ENCODE data around the gene FGFRL1. TPM values are rescaled to one million over a fixed set of nuclear protein-coding genes. Genes with fewer than 3 reads are reported as not detected.

FGFRL1 gene
- total and polyA plus RNA-seq, 2 donors from 2014 or later, result 22.0 to 25.5 TPM

DNA sequence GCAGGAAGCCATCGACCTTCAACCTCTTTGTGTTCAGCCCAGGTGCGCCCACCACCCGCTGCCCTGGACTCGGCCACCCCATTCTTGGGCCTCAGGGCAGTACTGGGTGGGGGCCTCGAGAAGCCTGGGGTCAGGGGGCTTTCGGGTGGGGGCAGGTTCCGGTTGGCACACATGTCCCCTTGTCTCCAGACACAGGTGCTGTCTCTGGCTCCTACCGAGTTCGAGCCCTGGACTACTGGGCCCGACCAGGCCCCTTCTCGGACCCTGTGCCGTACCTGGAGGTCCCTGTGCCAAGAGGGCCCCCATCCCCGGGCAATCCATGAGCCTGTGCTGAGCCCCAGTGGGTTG, 7.4 kb upstream of the FGFRL1 start:
- intact Hi-C loops (cut with DNase I), result no loop called here
- DNase-seq (no peak), FAIRE-seq (no peak)
- no peak overlapping the region for H3K9ac ChIP-seq (ENCODE audit: low read length in 3 of 3)
- no peak for TF ChIP-seq CTCF (IDR thresholded peaks at IDR 0.05; ENCODE audit: borderline replicate concordance, extremely low read depth, insufficient read depth)
- no peak overlapping the region for H3K27ac ChIP-seq (ENCODE audit: low read depth in 2 of 2, low read length in 2 of 2)
- no peaks in the 10 kb centered on the region for H3K9me3 ChIP-seq (ENCODE audit: control insufficient read depth in 2 of 3, insufficient read depth in 1 of 3, low read length in 3 of 3)
- H3K36me3 ChIP-seq (ENCODE audit: control insufficient read depth in 2 of 3, insufficient read depth in 3 of 3, low read length in 3 of 3), result no peaks in the 10 kb centered on the region
- H3K4me1 ChIP-seq (ENCODE audit: control insufficient read depth in 2 of 3, insufficient read depth in 2 of 3, low read depth in 1 of 3, low read length in 3 of 3), result peaks cover 0 to 9% (median 0%) of the 10 kb centered on the region in 3 donors
- H3K27me3 ChIP-seq (ENCODE audit: control insufficient read depth, insufficient read depth, low read length), result peaks cover 13% of the 10 kb centered on the region
- H3K4me3 ChIP-seq (ENCODE audit: low read length in 3 of 3), result no peak overlapping the region

- intact Hi-C loops (cut with DNase I), result no loop called here
- no peak for TF ChIP-seq CTCF (IDR thresholded peaks at IDR 0.05; ENCODE audit: borderline replicate concordance, extremely low read depth, insufficient read depth)
- Histone ChIP-seq H3K27me3 (ENCODE audit: control insufficient read depth, insufficient read depth, low read length) (peaks cover 13% of the 10 kb centered on the region), H3K9me3 (ENCODE audit: control insufficient read depth in 2 of 3, insufficient read depth in 1 of 3, low read length in 3 of 3) (no peaks in the 10 kb centered on the region), H3K4me3 (ENCODE audit: low read length in 3 of 3) (no peak overlapping the region), H3K27ac (ENCODE audit: low read depth in 2 of 2, low read length in 2 of 2) (no peak overlapping the region), H3K9ac (ENCODE audit: low read length in 3 of 3) (no peak overlapping the region), H3K4me1 (ENCODE audit: control insufficient read depth in 2 of 3, insufficient read depth in 2 of 3, low read depth in 1 of 3, low read length in 3 of 3) (peaks cover 0 to 11% (median 0%) of the 10 kb centered on the region in 3 donors), H3K36me3 (ENCODE audit: control insufficient read depth in 2 of 3, insufficient read depth in 3 of 3, low read length in 3 of 3) (no peaks in the 10 kb centered on the region)
- DNase-seq, result no peak
- no peak for FAIRE-seq
Measured at GRCh38 chr4:1004557-1005485, 6.6 kb upstream of the FGFRL1 start.

DNA sequence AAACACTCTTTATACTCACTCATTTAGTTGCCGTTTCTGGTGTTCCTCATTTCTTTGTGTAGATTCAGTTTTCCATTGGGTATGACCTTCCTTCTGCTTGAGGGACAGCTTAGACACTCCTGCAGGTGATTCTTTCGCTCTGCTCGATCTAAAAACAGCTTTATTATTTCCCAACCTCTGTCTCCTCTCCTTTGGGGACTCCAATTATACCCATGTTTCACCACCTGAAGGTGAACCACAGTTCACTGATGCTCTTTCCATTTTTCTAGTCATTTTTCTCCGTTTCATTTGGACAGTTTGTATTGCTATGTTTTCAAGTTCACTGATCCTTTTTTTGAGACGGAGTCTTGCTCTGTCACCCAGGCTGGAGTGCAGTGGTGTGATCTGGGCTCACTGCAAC, 4.6 kb upstream of the FGFRL1 start:
- H3K4me1 ChIP-seq (ENCODE audit: control insufficient read depth in 2 of 3, insufficient read depth in 2 of 3, low read depth in 1 of 3, low read length in 3 of 3), result peaks cover 0 to 15% (median 0%) of the 10 kb centered on the region in 3 donors
- H3K36me3 ChIP-seq (ENCODE audit: control insufficient read depth in 2 of 3, insufficient read depth in 3 of 3, low read length in 3 of 3), result no peaks in the 10 kb centered on the region
- no peak overlapping the region for H3K4me3 ChIP-seq (ENCODE audit: low read length in 3 of 3)
- H3K9ac ChIP-seq (ENCODE audit: low read length in 3 of 3), result no peak overlapping the region
- no peak for DNase-seq
- TF ChIP-seq CTCF (IDR thresholded peaks at IDR 0.05; ENCODE audit: borderline replicate concordance, extremely low read depth, insufficient read depth), result no peak
- H3K9me3 ChIP-seq (ENCODE audit: control insufficient read depth in 2 of 3, insufficient read depth in 1 of 3, low read length in 3 of 3), result no peaks in the 10 kb centered on the region
- H3K27me3 ChIP-seq (ENCODE audit: control insufficient read depth, insufficient read depth, low read length), result peaks cover 9% of the 10 kb centered on the region
- intact Hi-C loops (cut with DNase I), result no loop called here
- no peak overlapping the region for H3K27ac ChIP-seq (ENCODE audit: low read depth in 2 of 2, low read length in 2 of 2)
- no peak for FAIRE-seq
